ENCODE data around the gene JAZF1.

The JAZF1 gene

DNA sequence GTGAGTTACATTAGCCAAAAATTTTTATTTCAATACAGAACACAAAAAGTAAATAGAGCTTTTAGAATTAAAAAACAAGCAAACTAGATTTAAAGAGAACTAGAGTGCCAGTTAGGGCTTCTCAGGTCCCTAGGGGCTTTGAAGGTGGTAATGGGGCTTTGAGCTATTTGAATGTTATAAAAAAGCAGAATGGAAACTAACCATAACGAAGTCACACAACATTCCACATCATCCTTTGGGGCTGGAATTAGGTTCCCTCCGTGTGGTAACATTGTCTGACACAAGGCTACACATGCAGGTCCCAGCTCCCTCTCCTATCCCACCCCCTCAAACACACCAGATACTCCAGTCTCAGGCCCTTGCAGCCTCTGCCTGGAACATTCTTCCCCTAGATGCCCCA, 15.3 kb downstream of the JAZF1 start:
- DNase-seq = no peak

DNA sequence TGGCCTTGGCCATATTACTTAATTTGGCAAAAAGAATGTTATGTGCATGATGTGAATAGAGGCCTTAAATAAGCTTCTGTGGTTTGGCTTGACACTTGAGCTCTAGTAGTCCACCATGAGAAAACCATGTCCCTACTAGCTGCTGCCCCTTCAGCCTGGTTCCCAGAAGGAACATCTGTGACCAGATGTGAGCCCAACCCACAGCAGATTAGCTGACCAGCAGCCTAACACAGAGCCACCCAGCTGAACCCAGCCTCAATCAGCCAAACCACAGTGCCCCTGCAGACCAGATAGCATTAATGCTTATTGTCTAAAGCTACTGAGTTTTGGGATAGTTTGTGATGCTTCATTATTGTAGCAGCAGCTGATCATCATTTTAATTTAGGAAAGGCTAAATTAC, 16.6 kb downstream of the JAZF1 start:
- no peak for DNase-seq

GRCh38 chr7:28161331-28161730, 19.3 kb downstream of the JAZF1 start:
- DNase-seq = no peak

DNA sequence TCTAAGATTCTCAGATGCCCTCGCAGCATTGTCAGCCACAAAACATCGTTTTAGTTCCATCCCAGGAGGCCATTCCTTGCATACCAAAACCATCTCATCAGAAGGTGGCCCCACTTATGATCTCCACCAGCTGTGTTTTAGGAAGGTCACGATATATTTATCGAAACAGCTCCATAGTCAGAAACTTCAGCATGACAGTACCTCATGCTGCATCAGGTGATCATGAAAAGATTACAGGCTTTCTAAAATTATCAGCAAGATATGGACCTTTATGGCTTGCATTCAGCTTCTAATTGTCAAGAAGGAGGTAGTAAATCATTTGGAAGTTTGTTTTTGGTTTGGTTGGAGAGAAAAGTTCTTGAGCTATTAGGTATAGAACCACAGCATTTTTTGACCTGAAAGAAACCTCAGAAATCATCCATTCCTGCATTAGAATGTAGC, 20.0 kb downstream of the JAZF1 start:
- no peak for DNase-seq

- DNase-seq = no peak
Observed at GRCh38 chr7:28157831-28158416, 22.7 kb downstream of the JAZF1 start.

DNA sequence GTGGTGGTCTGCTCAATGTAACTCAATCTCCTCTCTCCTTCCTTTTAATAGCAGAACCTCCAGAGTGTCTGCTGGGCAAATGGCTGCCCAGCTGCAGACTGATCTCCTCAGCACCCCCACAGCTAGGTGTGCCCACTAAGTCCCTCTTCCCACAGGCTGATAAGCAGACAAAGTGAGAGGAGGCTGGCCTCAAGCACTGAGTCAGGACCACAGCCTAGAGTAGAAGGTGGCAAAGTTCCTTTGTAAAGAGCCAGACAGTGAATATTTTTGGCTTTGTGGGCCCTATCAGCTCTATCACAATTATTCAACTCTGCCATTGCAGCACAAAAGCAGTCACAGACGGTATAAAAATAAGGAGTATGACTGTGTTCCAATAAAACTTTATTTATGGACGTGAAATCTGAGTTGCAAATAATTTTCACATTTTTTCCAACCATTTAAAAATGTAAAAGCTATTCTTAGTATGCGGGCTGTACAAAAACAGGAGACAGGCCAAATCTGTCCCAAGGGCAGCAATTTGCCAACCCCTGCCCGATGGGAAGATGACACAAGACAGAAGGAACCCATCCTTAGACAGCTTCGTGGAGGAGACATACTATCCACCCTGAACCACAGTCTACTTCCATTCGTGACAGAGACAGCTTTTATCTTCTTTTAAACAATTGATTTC, 23.4 kb downstream of the JAZF1 start:
- no peak for DNase-seq

DNA sequence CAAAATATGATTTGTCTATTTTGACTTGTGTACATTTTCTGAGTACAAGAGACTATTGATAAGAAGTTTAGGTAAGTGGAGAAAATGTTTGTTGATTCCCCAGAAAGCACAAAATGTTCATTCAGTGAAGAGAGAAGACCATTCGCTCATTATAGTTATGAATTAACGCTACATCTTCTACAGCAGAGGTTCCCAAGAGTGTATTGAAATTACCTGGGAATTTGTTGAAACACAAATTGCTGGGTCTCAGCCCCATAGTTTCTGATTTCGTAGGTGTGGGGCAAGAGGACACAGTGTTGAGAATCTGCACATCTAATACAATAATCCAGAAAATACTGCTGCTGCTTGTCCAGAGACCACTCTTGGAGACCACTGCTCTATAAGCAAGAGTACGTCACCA, 24.2 kb downstream of the JAZF1 start:
- DNase-seq = no peak

DNA sequence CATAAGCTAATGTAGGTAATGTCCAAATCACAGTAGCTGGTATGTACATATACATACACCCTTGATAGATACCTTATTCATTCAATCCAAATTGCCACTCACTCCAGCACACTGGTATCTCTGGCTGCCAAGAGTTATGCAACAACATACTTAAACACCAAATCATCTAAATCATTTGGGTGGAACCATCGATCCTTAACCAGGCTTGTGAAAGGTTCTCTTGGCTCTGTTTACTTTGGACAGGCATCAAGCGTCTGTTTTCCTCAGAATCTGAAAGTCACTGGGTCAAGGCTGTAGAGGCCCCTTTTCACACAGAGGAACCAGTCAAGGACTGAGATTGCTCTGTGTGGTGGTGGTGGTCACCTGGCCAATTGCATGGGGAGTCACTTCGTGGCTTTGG, 24.6 kb downstream of the JAZF1 start:
- DNase-seq = no peak

DNA sequence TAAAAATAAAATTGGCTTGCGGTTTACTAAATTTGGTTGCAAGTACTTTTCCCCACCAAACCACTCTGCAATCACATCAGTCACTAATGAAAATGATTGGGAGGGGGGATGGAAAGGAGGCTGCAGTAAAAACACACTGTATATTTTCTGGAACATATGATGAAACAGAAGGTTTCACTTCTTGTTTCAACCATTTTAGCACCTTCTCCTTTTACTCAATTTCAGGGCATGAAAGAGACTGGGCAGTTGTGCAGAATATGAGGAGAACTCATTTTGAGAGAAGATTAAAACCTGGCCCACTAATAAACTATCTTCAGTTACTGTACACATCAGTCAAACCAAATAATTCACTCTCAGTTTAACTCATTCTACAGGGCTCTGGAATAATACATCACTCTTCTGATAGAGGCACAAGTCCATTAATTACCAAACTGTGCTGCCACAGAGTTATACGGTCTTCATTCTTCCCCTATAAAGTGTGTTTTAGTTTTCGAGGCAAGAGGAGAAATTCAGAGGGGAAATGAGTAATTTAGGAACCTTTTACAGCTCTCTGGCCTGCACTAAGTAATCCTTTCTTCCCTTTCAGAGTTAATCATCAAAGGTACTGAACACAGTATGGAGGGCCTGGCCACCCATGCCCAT, 25.5 kb downstream of the JAZF1 start:
- no peak for DNase-seq

- no peak for DNase-seq
Observed at GRCh38 chr7:28152594-28152993, 28.0 kb downstream of the JAZF1 start.

DNA sequence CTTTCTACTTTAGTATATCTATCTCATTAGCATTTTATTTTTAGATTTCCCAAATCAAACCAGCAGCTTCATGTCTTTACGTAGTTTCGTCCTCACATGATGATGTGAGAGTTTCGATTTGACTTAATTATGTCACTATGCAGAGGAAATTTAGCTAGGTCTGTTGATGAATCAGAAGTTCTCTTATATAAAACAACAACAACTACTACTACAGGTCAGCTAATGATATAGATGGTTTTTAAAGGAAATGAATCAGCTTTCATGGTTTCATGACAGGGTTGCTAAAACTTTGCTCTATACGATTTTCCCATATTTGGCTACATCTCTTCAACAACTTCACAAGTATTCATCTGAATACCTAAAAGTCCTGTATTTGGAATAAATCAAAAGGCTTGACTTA, 28.6 kb downstream of the JAZF1 start:
- DNase-seq = no peak

GRCh38 chr7:28149291-28150101, 31.1 kb downstream of the JAZF1 start:
- no peak for DNase-seq

DNA sequence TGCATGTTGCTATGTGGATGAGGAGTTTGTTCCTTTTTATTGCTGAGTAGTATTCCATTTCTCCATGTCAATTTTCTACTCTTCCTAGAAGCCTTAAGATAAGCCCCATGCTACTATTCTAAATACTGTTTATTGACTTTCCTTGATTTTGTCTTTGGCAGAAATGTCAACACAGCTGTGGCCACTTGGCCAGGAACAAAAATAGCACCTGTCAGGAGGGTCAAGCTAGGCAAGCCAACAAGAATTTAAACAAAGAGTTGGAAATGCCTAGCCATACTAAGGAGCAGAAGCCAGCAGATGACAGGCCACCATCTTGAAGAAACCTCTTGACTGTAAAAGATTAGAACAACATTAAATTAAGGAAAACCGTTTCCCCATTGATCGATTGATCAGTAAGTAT, 34.7 kb downstream of the JAZF1 start:
- DNase-seq = no peak

- no peak for DNase-seq
Observed at GRCh38 chr7:28145090-28145626, 35.4 kb downstream of the JAZF1 start.

DNA sequence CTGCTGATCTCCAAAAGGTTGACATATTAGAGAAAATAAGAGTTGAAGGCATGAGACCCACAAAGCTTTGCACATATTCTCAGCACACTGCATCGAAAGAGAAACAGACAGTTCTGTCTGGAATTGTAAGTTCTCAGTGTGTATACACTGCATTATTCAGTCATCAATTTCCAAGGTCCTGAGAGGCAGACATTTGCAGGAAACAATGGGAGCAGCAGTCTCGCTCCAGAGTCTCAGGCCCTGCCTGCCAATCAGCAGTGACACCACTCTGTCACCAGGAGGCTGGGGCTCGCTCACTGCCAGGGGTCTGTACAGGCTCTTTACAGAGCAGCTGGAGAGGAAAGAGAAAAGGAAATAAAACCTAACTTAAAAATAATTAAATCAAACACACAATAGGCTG, 36.3 kb downstream of the JAZF1 start:
- DNase-seq = no peak

GRCh38 chr7:28142650-28143049, 37.9 kb downstream of the JAZF1 start:
- DNase-seq = no peak

- DNase-seq = no peak
Observed at GRCh38 chr7:28140979-28141378, 39.6 kb downstream of the JAZF1 start.

GRCh38 chr7:28138837-28139236, 41.8 kb downstream of the JAZF1 start:
- no peak for DNase-seq

- DNase-seq = no peak
Observed at GRCh38 chr7:28137463-28137862, 43.1 kb downstream of the JAZF1 start.

GRCh38 chr7:28136885-28137284, 43.7 kb downstream of the JAZF1 start:
- no peak for DNase-seq

DNA sequence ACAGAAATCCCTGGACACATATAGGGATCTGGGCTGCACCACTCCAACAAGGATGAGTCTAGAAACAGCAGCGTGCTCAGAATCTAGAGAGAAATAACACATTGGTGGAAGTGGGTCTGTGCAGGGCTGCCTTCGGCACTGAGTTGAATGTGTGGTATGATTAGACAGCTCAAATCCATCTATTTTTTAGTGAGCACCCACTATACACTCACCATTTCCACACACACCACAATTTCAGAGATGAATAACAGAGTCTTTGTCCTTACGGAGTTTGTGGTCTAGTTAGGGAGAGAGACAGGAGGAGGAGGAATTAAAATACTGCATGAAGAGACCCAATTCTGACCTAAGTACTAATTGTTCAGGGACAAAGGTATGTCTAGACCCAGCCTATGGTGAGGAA, 44.2 kb downstream of the JAZF1 start:
- no peak for DNase-seq

- no peak for DNase-seq
Observed at GRCh38 chr7:28135760-28136159, 44.8 kb downstream of the JAZF1 start.

DNA sequence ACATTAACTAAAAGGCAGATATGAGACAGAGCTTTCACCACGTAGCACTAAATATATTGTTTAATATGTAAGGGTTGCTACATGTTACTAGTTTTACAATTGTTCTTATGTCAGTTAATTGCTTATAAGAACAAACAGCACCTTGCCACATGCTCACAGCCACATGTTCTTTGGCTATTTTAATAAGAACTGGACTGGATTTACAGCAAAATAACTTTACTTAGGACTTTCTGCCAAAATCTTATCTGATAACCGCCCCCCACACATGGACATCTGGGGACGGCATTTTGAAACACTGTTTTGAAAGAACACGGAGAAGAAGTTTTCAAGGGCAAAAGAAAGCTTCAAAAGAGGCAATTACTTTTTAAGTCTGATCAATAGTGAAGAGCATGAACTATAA, 45.3 kb downstream of the JAZF1 start:
- no peak for DNase-seq
